B cell (primary cell): ENCODE data around the gene DNAJB12.

Source experiments
- EZH2 ChIP-seq: IDR thresholded peaks from 2 replicates; pipeline ENCODE4 v1.6.1; 2012; ENCODE audit warnings: borderline replicate concordance, low read depth, mild to moderate bottlenecking, moderate library complexity, low read length; ENCODE audit not compliant: insufficient read depth, poor library complexity, severe bottlenecking
- TF ChIP-seq, protein P1 (sequence below): fragments of 200-600 bp; IDR thresholded peaks from one replicate; pipeline ENCODE4 v1.8.0; 2022; ENCODE audit warnings: antibody characterized with exemption, mild to moderate bottlenecking

DNA sequence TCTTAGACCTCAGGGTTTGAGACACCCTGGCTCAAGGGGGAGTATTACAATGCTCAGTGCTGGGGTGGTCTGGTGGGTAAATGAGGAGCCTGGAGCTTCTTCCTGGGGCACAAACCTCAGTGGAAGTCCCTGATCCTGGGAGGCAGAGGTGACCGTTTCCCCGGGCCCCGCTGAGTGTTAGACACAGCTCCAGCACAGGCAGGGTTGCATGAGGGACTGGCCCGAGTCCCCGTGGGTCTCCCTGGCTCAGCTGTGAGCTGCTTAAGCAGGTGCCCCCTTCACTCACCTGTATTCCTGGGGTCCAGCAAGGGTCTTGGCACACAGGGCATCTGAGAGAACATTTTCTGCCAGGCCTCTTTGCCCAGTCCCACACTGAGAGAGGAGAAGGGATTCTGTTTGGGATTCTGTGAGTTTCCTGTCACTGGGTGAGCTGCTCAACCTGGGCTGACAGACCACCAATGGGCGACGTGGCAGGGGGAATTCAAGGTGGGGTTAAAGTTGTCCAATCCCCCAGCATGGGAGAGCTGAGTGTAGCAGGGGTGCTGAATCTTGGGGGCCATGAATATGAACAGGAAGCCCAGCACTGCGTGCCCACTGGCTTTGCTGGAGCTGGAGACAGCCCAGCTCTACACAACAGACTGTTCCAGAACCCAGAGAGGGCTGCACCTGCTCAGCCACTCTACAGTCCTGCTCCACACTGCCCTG lies 51.1 kb downstream of the DNAJB12 start:
- TF ChIP-seq, protein P1, sequence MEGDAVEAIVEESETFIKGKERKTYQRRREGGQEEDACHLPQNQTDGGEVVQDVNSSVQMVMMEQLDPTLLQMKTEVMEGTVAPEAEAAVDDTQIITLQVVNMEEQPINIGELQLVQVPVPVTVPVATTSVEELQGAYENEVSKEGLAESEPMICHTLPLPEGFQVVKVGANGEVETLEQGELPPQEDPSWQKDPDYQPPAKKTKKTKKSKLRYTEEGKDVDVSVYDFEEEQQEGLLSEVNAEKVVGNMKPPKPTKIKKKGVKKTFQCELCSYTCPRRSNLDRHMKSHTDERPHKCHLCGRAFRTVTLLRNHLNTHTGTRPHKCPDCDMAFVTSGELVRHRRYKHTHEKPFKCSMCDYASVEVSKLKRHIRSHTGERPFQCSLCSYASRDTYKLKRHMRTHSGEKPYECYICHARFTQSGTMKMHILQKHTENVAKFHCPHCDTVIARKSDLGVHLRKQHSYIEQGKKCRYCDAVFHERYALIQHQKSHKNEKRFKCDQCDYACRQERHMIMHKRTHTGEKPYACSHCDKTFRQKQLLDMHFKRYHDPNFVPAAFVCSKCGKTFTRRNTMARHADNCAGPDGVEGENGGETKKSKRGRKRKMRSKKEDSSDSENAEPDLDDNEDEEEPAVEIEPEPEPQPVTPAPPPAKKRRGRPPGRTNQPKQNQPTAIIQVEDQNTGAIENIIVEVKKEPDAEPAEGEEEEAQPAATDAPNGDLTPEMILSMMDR = no peak
- TF ChIP-seq EZH2 = no peak
